ENCODE measurements around the gene SORCS3.

Gene SORCS3

GRCh38 chr10:104816501-104816900 lies 175.4 kb downstream of the SORCS3 start:
- no peak overlapping the region for H3K4me3 ChIP-seq (ENCODE audit: low read length)
- TF ChIP-seq, protein P1, sequence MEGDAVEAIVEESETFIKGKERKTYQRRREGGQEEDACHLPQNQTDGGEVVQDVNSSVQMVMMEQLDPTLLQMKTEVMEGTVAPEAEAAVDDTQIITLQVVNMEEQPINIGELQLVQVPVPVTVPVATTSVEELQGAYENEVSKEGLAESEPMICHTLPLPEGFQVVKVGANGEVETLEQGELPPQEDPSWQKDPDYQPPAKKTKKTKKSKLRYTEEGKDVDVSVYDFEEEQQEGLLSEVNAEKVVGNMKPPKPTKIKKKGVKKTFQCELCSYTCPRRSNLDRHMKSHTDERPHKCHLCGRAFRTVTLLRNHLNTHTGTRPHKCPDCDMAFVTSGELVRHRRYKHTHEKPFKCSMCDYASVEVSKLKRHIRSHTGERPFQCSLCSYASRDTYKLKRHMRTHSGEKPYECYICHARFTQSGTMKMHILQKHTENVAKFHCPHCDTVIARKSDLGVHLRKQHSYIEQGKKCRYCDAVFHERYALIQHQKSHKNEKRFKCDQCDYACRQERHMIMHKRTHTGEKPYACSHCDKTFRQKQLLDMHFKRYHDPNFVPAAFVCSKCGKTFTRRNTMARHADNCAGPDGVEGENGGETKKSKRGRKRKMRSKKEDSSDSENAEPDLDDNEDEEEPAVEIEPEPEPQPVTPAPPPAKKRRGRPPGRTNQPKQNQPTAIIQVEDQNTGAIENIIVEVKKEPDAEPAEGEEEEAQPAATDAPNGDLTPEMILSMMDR (IDR thresholded peaks at IDR 0.05; ENCODE audit: insufficient read depth, low read depth, low read length, missing control alignments): no peak
- no peak for DNase-seq (ENCODE audit: low read depth)

GRCh38 chr10:104819731-104820130 lies 178.6 kb downstream of the SORCS3 start:
- TF ChIP-seq, protein P1 (IDR thresholded peaks at IDR 0.05; ENCODE audit: insufficient read depth, low read depth, low read length, missing control alignments): no peak
- H3K4me3 ChIP-seq (ENCODE audit: low read length): no peak overlapping the region
- DNase-seq (ENCODE audit: low read depth): no peak

DNA sequence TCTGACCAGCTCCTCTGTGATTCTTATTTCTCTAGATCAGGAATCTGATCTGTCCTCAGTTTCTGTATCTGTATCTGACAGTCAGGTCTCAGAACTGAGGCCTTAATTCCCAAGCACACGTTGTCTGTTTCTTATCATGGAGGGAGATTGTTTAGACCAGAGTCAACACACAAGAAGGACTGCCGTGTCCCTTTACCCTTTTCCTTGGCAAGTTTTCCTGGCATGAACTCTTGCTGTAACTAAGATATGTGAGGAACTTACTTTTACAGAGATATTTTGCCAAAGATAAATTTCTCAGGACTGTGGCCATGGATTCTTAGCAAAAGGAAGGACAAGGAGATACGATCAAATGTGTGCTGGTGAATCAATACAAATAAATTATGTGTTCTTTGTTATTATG lies 181.0 kb downstream of the SORCS3 start:
- no peak overlapping the region for H3K4me3 ChIP-seq (ENCODE audit: low read length)
- no peak for DNase-seq (ENCODE audit: low read depth)

DNA sequence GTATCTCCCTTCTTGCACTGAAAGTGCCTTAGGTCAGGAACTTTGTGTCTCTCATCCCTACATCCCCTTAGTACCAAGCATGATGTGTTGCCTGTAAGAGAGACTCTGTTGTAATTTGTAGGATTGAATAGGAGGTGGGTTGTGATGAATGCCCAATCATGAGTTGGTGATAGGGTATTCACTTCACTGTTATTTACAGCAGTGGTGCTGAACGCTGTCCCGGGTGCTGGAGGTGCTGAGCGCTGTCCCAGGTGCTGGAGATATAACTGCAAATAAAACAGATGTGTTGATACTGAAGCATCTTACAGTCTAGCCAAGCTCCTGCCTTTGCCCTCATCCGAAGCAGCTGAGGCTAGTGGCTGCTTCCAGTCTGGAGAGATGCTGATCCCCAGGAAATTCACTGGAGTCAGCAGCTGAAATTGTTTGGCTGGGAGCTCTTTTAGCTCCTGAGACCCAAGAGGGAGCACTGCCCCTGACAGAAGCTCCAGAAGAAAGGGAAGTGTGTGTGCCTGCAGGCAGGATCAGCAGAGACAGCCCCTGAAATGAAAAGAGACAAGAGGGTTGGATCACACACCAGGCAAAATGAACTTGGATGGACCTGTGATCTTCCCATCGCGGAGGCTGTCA lies 183.4 kb downstream of the SORCS3 start:
- H3K4me3 ChIP-seq (ENCODE audit: low read length): no peak overlapping the region
- DNase-seq (ENCODE audit: low read depth): peak; percentile 64
- TF ChIP-seq, protein P1 (IDR thresholded peaks at IDR 0.05; ENCODE audit: insufficient read depth, low read depth, low read length, missing control alignments): no peak

More for the DNA sequence above, 181.0 kb downstream of the SORCS3 start:
- TF ChIP-seq, protein P1 (IDR thresholded peaks at IDR 0.05; ENCODE audit: insufficient read depth, low read depth, low read length, missing control alignments): no peak

- TF ChIP-seq, protein P1 (IDR thresholded peaks at IDR 0.05; ENCODE audit: insufficient read depth, low read depth, low read length, missing control alignments): no peak
- H3K4me3 ChIP-seq (ENCODE audit: low read length): no peak overlapping the region
- DNase-seq (ENCODE audit: low read depth): no peak
These were observed 190.2 kb downstream of the SORCS3 start for GRCh38 chr10:104831272-104831671.

DNA sequence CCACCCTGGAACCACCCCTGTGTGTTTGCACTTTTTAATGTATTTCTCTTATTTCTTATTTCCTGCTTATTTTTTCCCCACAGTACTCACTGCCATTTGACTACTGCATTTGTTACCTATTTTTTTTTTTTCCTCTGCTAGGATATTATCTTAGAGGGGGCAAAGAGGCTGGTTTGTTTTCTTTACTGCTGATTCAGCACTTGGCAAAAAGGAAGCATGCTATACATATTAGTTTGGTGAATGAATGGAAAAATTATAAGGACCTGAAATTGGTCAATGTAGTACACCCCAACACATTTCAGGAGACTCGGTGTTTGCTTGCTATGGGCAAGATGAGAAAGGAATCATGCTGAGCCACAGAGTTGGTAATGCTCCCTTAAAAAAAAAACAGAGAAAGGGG lies 193.5 kb downstream of the SORCS3 start:
- no peak for DNase-seq (ENCODE audit: low read depth)
- TF ChIP-seq, protein P1 (IDR thresholded peaks at IDR 0.05; ENCODE audit: insufficient read depth, low read depth, low read length, missing control alignments): no peak
- no peak overlapping the region for H3K4me3 ChIP-seq (ENCODE audit: low read length)

DNA sequence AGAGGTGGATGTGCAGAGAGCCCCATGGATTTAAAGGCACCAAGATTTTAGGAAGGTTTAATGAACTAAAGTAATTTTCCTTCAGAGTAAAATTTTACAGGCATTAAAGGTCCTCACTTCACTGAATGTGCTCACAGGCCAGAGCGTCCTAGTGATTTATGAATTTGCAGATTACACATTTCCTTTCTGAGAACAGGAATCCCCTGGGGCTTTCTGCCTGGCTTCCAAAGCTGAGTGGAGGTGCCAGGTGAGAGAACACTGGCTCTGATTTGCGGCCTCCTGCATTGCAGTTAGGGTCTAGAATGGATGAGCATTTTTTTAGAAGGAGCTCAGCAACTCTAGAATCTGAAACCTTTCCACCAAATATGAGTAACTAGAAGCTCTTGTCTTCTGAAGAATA lies 194.3 kb downstream of the SORCS3 start:
- H3K4me3 ChIP-seq (ENCODE audit: low read length): no peak overlapping the region
- TF ChIP-seq, protein P1 (IDR thresholded peaks at IDR 0.05; ENCODE audit: insufficient read depth, low read depth, low read length, missing control alignments): no peak
- no peak for DNase-seq (ENCODE audit: low read depth)

Data from epithelial cell of esophagus (primary cell).